H1 (cell line): ENCODE results near the gene EEF1A2. TPM values are rescaled to one million over a fixed set of nuclear protein-coding genes. Genes with fewer than 3 reads are reported as not detected.

Source experiments
- CTCF ChIA-PET: fragments of 300-600 bp; sonication (Branson Sonifier 250); formaldehyde crosslinking; loops from one replicate; lab custom pipeline; 2021; ENCODE audit not compliant: partially characterized antibody; lab: Charles Lee
- POLR2A ChIA-PET: fragments of 300-600 bp; sonication (Branson Sonifier 250); formaldehyde crosslinking; loops from one replicate; lab custom pipeline; 2021; ENCODE audit warnings: inconsistent platforms; ENCODE audit not compliant: partially characterized antibody; lab: Charles Lee
- DNase-seq, 2 experiments: peaks; one replicate each; pipeline versions ENCODE4 v3.0.0 to v3.0.0-alpha.2; 2010 to 2022; ENCODE audit warnings: low spot score in 2 of 2, low read depth in 1 of 2, mixed read lengths in 1 of 2
- FAIRE-seq: peaks from 2 replicates; lab custom pipeline; 2011; peaks lifted over from hg19 to GRCh38; lab: Jason Lieb, UNC
- H2AFZ ChIP-seq: 2 replicates; pipeline ENCODE4 v1.8.1; 2012; ENCODE audit warnings: low read length, inconsistent platforms
- H2AK5ac ChIP-seq: 2 replicates; pipeline ENCODE4 v1.6.1; 2013; ENCODE audit warnings: low read depth, low read length
- H2BK120ac ChIP-seq: replicated peaks from 2 replicates; pipeline ENCODE3; 2013; ENCODE audit warnings: low read depth, low read length, inconsistent platforms
- H2BK12ac ChIP-seq: 2 replicates; pipeline ENCODE4 v1.6.1; 2013; ENCODE audit warnings: low read depth, low read length
- H2BK15ac ChIP-seq: 2 replicates; pipeline ENCODE4 v1.6.1; 2013; ENCODE audit warnings: low read length
- H2BK20ac ChIP-seq: 2 replicates; pipeline ENCODE4 v1.6.1; 2013; ENCODE audit warnings: low read length
- H2BK5ac ChIP-seq: 2 replicates; pipeline ENCODE4 v1.6.1; 2013; ENCODE audit warnings: low read depth, low read length
- H3K14ac ChIP-seq: 2 replicates; pipeline ENCODE4 v1.6.1; 2013; ENCODE audit warnings: inconsistent platforms; ENCODE audit not compliant: insufficient read length
- H3K18ac ChIP-seq: 2 replicates; pipeline ENCODE4 v1.6.1; 2013; ENCODE audit warnings: low read length; ENCODE audit errors: extremely low read depth
- H3K23ac ChIP-seq: 2 replicates; pipeline ENCODE4 v1.6.1; 2013; ENCODE audit warnings: inconsistent platforms; ENCODE audit not compliant: insufficient read length
- H3K23me2 ChIP-seq: 2 replicates; pipeline ENCODE4 v1.6.1; 2013; ENCODE audit warnings: low read depth, low read length
- H3K27ac ChIP-seq: 2 replicates; pipeline ENCODE4 v1.6.1; 2011; ENCODE audit warnings: low read depth, low read length, inconsistent platforms
- H3K27me3 ChIP-seq, 4 experiments: replicated peaks in 1 of 4; 1 replicate in 1 of 4; 2 replicates in 3 of 4; pipeline versions ENCODE4 v1.6.1 to v1.8.1; 2011 to 2013; ENCODE audit warnings: low read length in 3 of 4, mild to moderate bottlenecking in 3 of 4, inconsistent platforms in 2 of 4, mixed read lengths in 2 of 4, moderate library complexity in 1 of 4; ENCODE audit not compliant: control insufficient read depth in 3 of 4, insufficient read depth in 3 of 4; ENCODE audit errors: extremely low read depth in 1 of 4
- H3K36me3 ChIP-seq, 4 experiments: 2 replicates each; pipeline versions ENCODE4 v1.6.1 to v1.8.1; 2011 to 2013; ENCODE audit warnings: mild to moderate bottlenecking in 4 of 4, low read length in 3 of 4, moderate library complexity in 2 of 4, control low read depth in 1 of 4, inconsistent platforms in 1 of 4; ENCODE audit not compliant: insufficient read depth in 4 of 4, control insufficient read depth in 2 of 4
- H3K4ac ChIP-seq: replicated peaks from 2 replicates; pipeline ENCODE3; 2013; ENCODE audit warnings: low read length, low read depth, mixed read lengths, inconsistent platforms; ENCODE audit not compliant: insufficient read length
- H3K4me1 ChIP-seq, 4 experiments: replicated peaks in 1 of 4; 1 replicate in 1 of 4; 2 replicates in 3 of 4; pipeline versions ENCODE4 v1.6.1 to v1.8.1; 2011 to 2013; ENCODE audit warnings: low read length in 3 of 4, inconsistent platforms in 2 of 4, mixed read lengths in 1 of 4; ENCODE audit not compliant: insufficient read depth in 4 of 4, control insufficient read depth in 3 of 4
- H3K4me2 ChIP-seq, 2 experiments: 2 replicates each; pipeline versions ENCODE4 v1.6.1 to v1.8.1; 2011 to 2013; ENCODE audit warnings: low read depth in 2 of 2, low read length in 2 of 2, control low read depth in 1 of 2, inconsistent platforms in 1 of 2, mild to moderate bottlenecking in 1 of 2; ENCODE audit not compliant: insufficient read depth in 1 of 2
- H3K4me3 ChIP-seq, 4 experiments: fragments of 200-600, 300-600 bp in 1 of 4; sonication (generic), shearing (Covaris generic), sonication (Bioruptor Twin) in 1 of 4; 2 replicates each; pipeline versions ENCODE4 v1.5.1 to v1.8.1; 2011 to 2016; ENCODE audit warnings: low read length in 4 of 4, low read depth in 3 of 4, control low read depth in 2 of 4, inconsistent platforms in 2 of 4, mild to moderate bottlenecking in 2 of 4, mixed read lengths in 1 of 4, moderate library complexity in 1 of 4; ENCODE audit not compliant: insufficient read depth in 2 of 4; ENCODE audit errors: extremely low read depth in 1 of 4
- H3K56ac ChIP-seq: replicated peaks from 2 replicates; pipeline ENCODE3; 2013; ENCODE audit warnings: low read depth, mild to moderate bottlenecking, mixed read lengths, low read length, inconsistent platforms; ENCODE audit not compliant: insufficient read length
- H3K79me1 ChIP-seq: 2 replicates; pipeline ENCODE4 v1.6.1; 2013; ENCODE audit warnings: low read depth, low read length, control low read depth
- H3K79me2 ChIP-seq, 2 experiments: 2 replicates each; pipeline versions ENCODE4 v1.6.1 to v1.8.1; 2012 to 2013; ENCODE audit warnings: low read length in 2 of 2, mild to moderate bottlenecking in 2 of 2, inconsistent platforms in 1 of 2; ENCODE audit not compliant: insufficient read depth in 2 of 2, control insufficient read depth in 1 of 2
- H3K9ac ChIP-seq, 4 experiments: replicated peaks in 1 of 4; 1 replicate in 1 of 4; 2 replicates in 3 of 4; pipeline versions ENCODE4 v1.6.1 to v1.8.1; 2011 to 2013; ENCODE audit warnings: low read depth in 3 of 4, low read length in 3 of 4, control low read depth in 2 of 4, mild to moderate bottlenecking in 2 of 4, moderate library complexity in 2 of 4, inconsistent platforms in 1 of 4; ENCODE audit errors: extremely low read depth in 1 of 4
- H3K9me3 ChIP-seq, 2 experiments: 2 replicates each; pipeline versions ENCODE4 v1.6.1 to v1.8.1; 2012 to 2013; ENCODE audit warnings: mild to moderate bottlenecking in 2 of 2, moderate library complexity in 2 of 2, control low read depth in 1 of 2, inconsistent platforms in 1 of 2, low read depth in 1 of 2, low read length in 1 of 2, mixed read lengths in 1 of 2; ENCODE audit not compliant: insufficient read depth in 2 of 2
- H4K20me1 ChIP-seq, 2 experiments: replicated peaks in 1 of 2; 2 replicates each; pipeline versions ENCODE3 to v1.8.1; 2011 to 2013; ENCODE audit warnings: inconsistent platforms in 2 of 2, low read length in 2 of 2, mild to moderate bottlenecking in 1 of 2; ENCODE audit not compliant: insufficient read depth in 2 of 2, control insufficient read depth in 1 of 2
- H4K5ac ChIP-seq: 2 replicates; pipeline ENCODE4 v1.6.1; 2013; ENCODE audit warnings: low read length, low read depth, mixed read lengths, inconsistent platforms; ENCODE audit not compliant: insufficient read length
- H4K8ac ChIP-seq: 2 replicates; pipeline ENCODE4 v1.8.0; 2013; ENCODE audit warnings: mild to moderate bottlenecking, moderate library complexity, low read length, inconsistent platforms; ENCODE audit not compliant: insufficient read depth; ENCODE audit errors: extremely low read depth
- H4K91ac ChIP-seq: replicated peaks from 2 replicates; pipeline ENCODE3; 2013; ENCODE audit warnings: low read length, mixed read lengths, inconsistent platforms; ENCODE audit not compliant: insufficient read length
- BRCA1 ChIP-seq: IDR thresholded peaks from 2 replicates; pipeline ENCODE4 v1.6.1; 2012; ENCODE audit warnings: low read depth, low read length, improper control_type of control experiment
- CHD2 ChIP-seq: IDR thresholded peaks from 2 replicates; pipeline ENCODE4 v1.6.1; 2012; ENCODE audit warnings: low read length, improper control_type of control experiment
- CTBP2 ChIP-seq: IDR thresholded peaks from 2 replicates; pipeline ENCODE4 v1.7.0; 2011; ENCODE audit warnings: borderline replicate concordance, mild to moderate bottlenecking, moderate library complexity, mixed read lengths, low read length; ENCODE audit not compliant: insufficient read depth, insufficient read length
- EP300 ChIP-seq, 2 experiments: IDR thresholded peaks; 1 replicate in 1 of 2; 2 replicates in 1 of 2; pipeline ENCODE4 v1.6.1; 2011 to 2012; ENCODE audit warnings: low read depth in 2 of 2, low read length in 2 of 2, mild to moderate bottlenecking in 2 of 2, borderline replicate concordance in 1 of 2, inconsistent platforms in 1 of 2, moderate library complexity in 1 of 2
- KDM4A ChIP-seq: IDR thresholded peaks from one replicate; pipeline ENCODE4 v1.7.1; 2012; ENCODE audit warnings: low read depth, mild to moderate bottlenecking, moderate library complexity, low read length, inconsistent platforms; ENCODE audit not compliant: severe bottlenecking
- NRF1 ChIP-seq: IDR thresholded peaks from 2 replicates; pipeline ENCODE4 v1.6.1; 2011; ENCODE audit warnings: mild to moderate bottlenecking, low read depth, low read length, improper control_type of control experiment
- PHF8 ChIP-seq: fragments of 200-600 bp; sonication (generic); conservative IDR thresholded peaks from 2 replicates; pipeline ENCODE4 v1.7.1; 2012; ENCODE audit warnings: low read depth, mild to moderate bottlenecking, inconsistent platforms, low read length, moderate library complexity
- RAD21 ChIP-seq, 2 experiments: IDR thresholded peaks in 1 of 2; conservative IDR thresholded peaks in 1 of 2; 2 replicates each; pipeline ENCODE4 v1.6.1; 2011; ENCODE audit warnings: low read depth in 2 of 2, low read length in 2 of 2, improper control_type of control experiment in 1 of 2, inconsistent platforms in 1 of 2, mild to moderate bottlenecking in 1 of 2, moderate library complexity in 1 of 2
- SAP30 ChIP-seq: fragments of 300-600 bp; sonication (generic); IDR thresholded peaks from 2 replicates; pipeline ENCODE4 v1.7.1; 2012; ENCODE audit warnings: low read length, moderate library complexity, mild to moderate bottlenecking, inconsistent platforms; ENCODE audit not compliant: insufficient read depth, insufficient replicate concordance
- SIX5 ChIP-seq: IDR thresholded peaks from 2 replicates; pipeline ENCODE4 v1.6.1; 2011; ENCODE audit warnings: mild to moderate bottlenecking, low read depth, low read length
- SP2 ChIP-seq: IDR thresholded peaks from 2 replicates; pipeline ENCODE4 v1.6.1; 2012; ENCODE audit warnings: mild to moderate bottlenecking, low read length, inconsistent platforms
- SRF ChIP-seq: IDR thresholded peaks from 2 replicates; pipeline ENCODE4 v1.6.1; 2011; ENCODE audit warnings: mild to moderate bottlenecking, low read depth, low read length, moderate library complexity
- TCF12 ChIP-seq: IDR thresholded peaks from 2 replicates; pipeline ENCODE4 v1.6.1; 2011; ENCODE audit warnings: low read depth, mild to moderate bottlenecking, low read length
- WGBS, 2 experiments: shearing (Covaris generic) in 1 of 2; methylation state at CpG; one replicate each; pipeline versions ENCODE4 v1.1.6 to v1.1.7; 2013 to 2015; ENCODE audit warnings: low lambda C conversion rate in 2 of 2, mixed read lengths in 2 of 2, inconsistent platforms in 1 of 2, low coverage in 1 of 2, missing lambda C conversion rate in 1 of 2; ENCODE audit not compliant: insufficient replicate concordance in 2 of 2, insufficient coverage in 1 of 2, insufficient read length in 1 of 2; ENCODE audit errors: extremely low coverage in 1 of 2, missing lambda C conversion rate in 1 of 2; 5-methylcytosine and 5-hydroxymethylcytosine counted together
- polyA plus RNA-seq, 7 experiments: library from polyadenylated mRNA; depleted of rRNA in 3 of 7; stranded (reverse) in 5 of 7; unstranded in 2 of 7; fragments of >200 nt in 5 of 7; fragments of 200-250 nt in 2 of 7; gene quantifications; 1 replicate in 5 of 7; 2 replicates in 1 of 7; 4 replicates in 1 of 7; pipeline versions ENCODE4 v1.2.1 to v1.2.3, GENCODE V29; 2011 to 2013; ENCODE audit warnings: missing spikeins in 2 of 7, mixed read lengths in 2 of 7
- total RNA-seq: library from RNA; stranded (reverse); fragmentation: NEBNext Ultra II Directional; extraction: Animal tissue kit (Norgen Biotek cat#: 25700); gene quantifications from 2 replicates; pipeline ENCODE4 v1.2.1, GENCODE V29; 2021

The EEF1A2 gene
- total and polyA plus RNA-seq, 2 of the 8 experiments (the other 6 are each of a cell fraction or from before 2014, with no cell fraction given), result 7.4 to 25.8 TPM

DNA sequence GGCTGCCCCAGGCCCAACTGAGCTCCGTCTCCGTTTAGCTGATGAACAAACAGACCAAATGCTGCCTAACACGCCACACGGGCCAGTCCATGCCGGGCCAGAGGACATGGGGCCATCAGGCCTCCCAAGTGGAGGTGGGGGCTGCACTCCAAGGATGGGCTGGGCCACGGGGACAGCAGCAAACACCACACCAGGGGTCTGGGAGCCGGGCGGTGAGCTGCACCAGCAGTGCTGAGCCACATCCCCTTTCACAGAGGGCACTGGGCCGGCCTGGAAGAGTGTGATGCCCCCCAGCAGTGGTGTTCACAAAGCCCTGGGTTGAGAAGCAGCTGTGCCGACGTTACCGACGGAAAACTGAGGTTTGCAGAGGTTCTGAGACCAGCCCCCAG lies 29.2 kb downstream of the EEF1A2 start:
- no peak overlapping the region for H2AK5ac ChIP-seq
- H3K4me3 ChIP-seq, result no peak overlapping the region
- H3K4ac ChIP-seq, result no peak overlapping the region
- H2BK15ac ChIP-seq, result no peak overlapping the region
- no peak overlapping the region for H3K23ac ChIP-seq
- H4K8ac ChIP-seq, result peak overlapping the region; percentile 3; the same call in 1 of the 2 replicates
- no peak overlapping the region for H3K27ac ChIP-seq
- no peaks in the 10 kb centered on the region for H3K36me3 ChIP-seq
- no peak overlapping the region for H4K91ac ChIP-seq
- H3K79me2 ChIP-seq, result peaks cover 15 to 63% of the 10 kb centered on the region in 2 experiments; a peak in 3 of 4 replicates
- H3K18ac ChIP-seq, result no peak overlapping the region; the same call in 1 of the 2 replicates
- no peak overlapping the region for H4K5ac ChIP-seq
- H3K9me3 ChIP-seq, result no peaks in the 10 kb centered on the region
- 0 out of 2 replicates have a peak overlapping the region, but pooled peaks have one; percentile 52 for H2BK5ac ChIP-seq
- H3K4me2 ChIP-seq, result peak overlapping the region in 1 of 2 experiments; percentile 17; a peak in 2 of 4 replicates
- no peak overlapping the region for H3K9ac ChIP-seq
- H2BK12ac ChIP-seq, result 0 out of 2 replicates have a peak overlapping the region, but pooled peaks have one; percentile 9
- FAIRE-seq (no peak), DNase-seq (no peak)
- peaks cover 25% of the 10 kb centered on the region for H3K79me1 ChIP-seq
- no peak overlapping the region for H3K14ac ChIP-seq
- H2BK120ac ChIP-seq, result no peak overlapping the region
- 87% methylated on average over 13 of the region's 13 CpGs; no CpG with 5 or more reads in 1 of the 2 experiments for WGBS, 2 experiments
- peaks cover 0 to 7% (median 3%) of the 10 kb centered on the region in 4 experiments; a peak in 4 of 7 replicates for H3K27me3 ChIP-seq
- peaks cover 6% of the 10 kb centered on the region; the same call in 1 of the 2 replicates for H3K23me2 ChIP-seq
- H3K4me1 ChIP-seq, result peaks cover 0 to 21% (median 13%) of the 10 kb centered on the region in 4 experiments; a peak in 6 of 7 replicates
- ChIA-PET POLR2A (interaction anchor here (1.2 to 2.3 kb wide), 4 partner anchors 12 to 254 kb away, joined by 3 to 9 read pairs (median 4); no protein-coding TSS in a partner anchor), CTCF (interaction anchor here (0.9 to 3.2 kb wide), 8 partner anchors 10 to 161 kb away, joined by 3 to 9 read pairs (median 5); partner anchors contain the start of gene PTK6)
- H2BK20ac ChIP-seq, result no peak overlapping the region
- no peak overlapping the region for H2AFZ ChIP-seq
- no peak overlapping the region for H3K56ac ChIP-seq
- H4K20me1 ChIP-seq, result peaks cover 9 to 25% of the 10 kb centered on the region in 2 experiments
- TF ChIP-seq PHF8 (no peak), SIX5 (no peak), SP2 (no peak), RAD21 (IDR thresholded peaks at IDR 0.05 in 1 of 2, conservative IDR thresholded peaks at IDR 0.05 in 1 of 2; ENCODE audit: low read depth in 2 of 2, low read length in 2 of 2) (no peak), BRCA1 (no peak), KDM4A (no peak), SAP30 (no peak), CHD2 (no peak), TCF12 (no peak), CTBP2 (no peak), EP300 (IDR thresholded peaks at IDR 0.05; ENCODE audit: borderline replicate concordance in 1 of 2, low read depth in 2 of 2, low read length in 2 of 2) (no peak), SRF (no peak), NRF1 (no peak)
